IPS-18c (cell line): ENCODE data around the gene NHLRC1.
A peak's percentile ranks its signal among the peaks of the same experiment; 100 is the strongest.
"Not testable (repeated sequence)": the region's sequence is repeated elsewhere in the genome, so short reads cannot be mapped to it uniquely, and the experiment has no call there.

Experiments used
- H3K4me3 ChIP-seq: 2 replicates; pipeline ENCODE4 v1.7.0; 2013; ENCODE audit warnings: low read depth, mild to moderate bottlenecking, low read length, moderate library complexity; ENCODE audit not compliant: insufficient read depth
- H3K9me3 ChIP-seq: one replicate; pipeline ENCODE4 v1.6.1; 2013; ENCODE audit warnings: mild to moderate bottlenecking, low read length, moderate library complexity; ENCODE audit not compliant: control insufficient read depth, insufficient read depth

Gene NHLRC1

DNA sequence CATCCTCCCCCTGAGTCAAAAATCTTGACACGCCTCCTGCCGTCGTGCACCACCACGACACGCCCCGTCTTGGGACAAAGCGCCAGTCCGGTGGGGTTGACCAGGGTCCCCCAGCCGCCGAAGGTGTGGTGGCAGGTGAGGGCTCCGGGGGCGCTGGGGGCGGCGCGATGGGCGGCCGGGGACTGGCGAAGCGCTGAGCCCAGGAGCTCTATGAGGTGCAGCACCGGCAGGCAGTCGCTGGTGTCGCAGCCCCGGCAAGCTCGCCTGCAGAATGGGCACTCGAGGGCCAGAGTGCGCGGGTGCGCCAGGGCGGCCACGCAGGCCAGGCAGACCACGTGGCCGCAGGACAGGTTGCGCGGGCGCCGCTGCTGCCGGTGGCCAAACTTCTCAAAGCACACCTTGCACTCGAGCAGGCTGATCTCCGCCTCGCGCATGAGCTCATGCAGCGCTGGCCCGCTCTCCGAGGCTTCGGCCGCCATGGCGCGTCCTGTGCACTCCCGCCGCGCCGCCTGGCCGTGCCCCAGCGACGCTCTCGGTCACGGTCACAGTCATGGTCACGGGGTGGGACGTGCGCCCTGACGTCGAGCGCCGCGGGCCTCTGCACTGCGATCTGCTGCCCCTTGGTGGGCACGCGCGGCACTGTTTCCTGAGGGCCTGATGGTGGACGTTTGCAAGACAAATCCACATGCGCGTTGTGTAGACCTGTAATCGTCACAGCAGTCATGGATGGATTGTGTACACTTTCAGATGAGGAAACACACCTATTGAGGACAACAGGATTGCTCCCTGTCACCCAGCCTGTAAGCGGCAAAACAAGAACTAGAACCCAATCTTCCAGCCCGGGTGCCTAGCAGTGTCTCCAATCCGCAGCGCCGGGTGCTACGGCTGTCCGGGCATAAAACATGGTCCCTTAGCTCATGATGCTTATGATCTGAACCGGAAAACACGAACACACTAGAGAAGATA is at the start of gene NHLRC1:
NHLRC1 (minus strand) TSS at position 550 of the 966 bp plus-strand sequence; CDS start at position 479, 71 bp downstream.
- peak within 1 kb of the TSS; percentile 36; the same call in 1 of the 2 replicates for H3K4me3 ChIP-seq
- no peaks in the 10 kb centered on the region for H3K9me3 ChIP-seq

DNA sequence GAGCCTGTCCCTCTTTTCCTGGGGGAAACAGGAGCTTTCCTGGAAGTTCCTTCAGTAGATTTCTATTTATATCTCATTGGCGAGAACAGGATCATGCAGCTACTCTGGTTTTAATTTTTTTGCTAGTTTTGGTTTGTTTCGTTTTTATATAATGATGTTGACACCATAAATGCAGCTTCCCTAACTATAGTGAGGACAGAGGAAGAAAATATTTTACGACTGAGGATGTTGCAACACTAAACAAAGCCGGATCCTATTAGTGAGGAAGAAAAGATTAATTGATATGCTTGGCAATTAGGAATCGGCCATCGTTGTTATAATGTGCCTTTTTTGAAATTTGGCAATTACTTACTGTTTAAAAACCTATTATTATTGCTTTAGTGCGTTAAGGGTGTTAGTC is 49.4 kb upstream of the NHLRC1 start:
- Histone ChIP-seq H3K9me3 (peaks cover 2% of the 10 kb centered on the region), H3K4me3 (no peak overlapping the region)

DNA sequence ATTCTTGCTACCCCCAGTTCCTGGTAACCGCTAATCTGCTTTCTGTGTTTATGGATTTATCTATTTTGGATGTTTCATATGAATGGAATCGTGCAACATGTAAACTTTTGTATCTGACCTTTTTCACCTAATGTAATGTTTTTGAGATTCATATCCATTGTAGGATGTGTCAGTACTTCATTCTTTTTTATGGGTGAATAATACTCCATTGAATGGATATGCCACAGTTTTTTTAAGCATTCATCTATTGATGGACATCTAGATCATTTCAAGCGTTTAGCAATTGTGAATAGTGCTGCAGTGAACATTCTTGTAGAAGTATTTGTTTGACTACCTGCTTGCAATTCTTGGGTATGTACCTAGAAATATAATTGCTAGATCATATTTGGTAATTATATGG is 45.8 kb upstream of the NHLRC1 start:
- H3K4me3 ChIP-seq: no peak overlapping the region
- H3K9me3 ChIP-seq: peaks cover 2% of the 10 kb centered on the region

DNA sequence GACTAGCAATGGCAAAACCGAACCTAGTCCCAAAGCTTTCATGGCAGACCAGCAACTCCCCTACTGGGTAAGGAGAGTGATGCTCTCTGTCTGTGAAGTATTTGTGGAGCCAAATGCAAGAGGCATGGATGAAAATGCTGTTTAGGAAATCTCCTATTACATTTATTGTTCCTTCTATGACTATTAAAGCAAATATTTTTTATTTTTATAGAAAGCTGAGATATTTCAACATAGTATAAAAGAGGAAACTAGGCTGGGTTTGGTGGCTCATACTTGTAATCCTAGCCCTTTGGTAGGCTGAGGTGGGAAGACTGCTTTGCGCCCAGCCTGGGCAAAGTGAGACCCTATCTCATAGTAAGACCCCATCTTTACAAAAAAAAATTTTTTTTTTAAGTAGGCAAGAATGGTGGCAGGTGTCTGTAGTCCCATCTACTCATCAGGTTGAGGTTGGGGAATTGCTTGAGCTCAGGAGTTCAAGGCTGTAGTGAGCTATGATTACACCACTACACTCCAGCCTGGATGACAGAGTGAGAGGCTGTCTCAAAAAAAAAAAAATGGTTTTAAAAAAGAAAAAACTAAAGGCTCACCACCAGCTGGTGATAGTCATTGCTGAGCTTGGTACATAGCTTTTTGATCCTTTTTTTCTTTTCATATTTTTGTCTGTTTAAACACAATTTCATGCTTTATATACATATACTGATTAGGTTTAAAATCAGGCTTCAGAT is 44.0 kb upstream of the NHLRC1 start:
- no peak overlapping the region for H3K4me3 ChIP-seq
- H3K9me3 ChIP-seq: peaks cover 2% of the 10 kb centered on the region

DNA sequence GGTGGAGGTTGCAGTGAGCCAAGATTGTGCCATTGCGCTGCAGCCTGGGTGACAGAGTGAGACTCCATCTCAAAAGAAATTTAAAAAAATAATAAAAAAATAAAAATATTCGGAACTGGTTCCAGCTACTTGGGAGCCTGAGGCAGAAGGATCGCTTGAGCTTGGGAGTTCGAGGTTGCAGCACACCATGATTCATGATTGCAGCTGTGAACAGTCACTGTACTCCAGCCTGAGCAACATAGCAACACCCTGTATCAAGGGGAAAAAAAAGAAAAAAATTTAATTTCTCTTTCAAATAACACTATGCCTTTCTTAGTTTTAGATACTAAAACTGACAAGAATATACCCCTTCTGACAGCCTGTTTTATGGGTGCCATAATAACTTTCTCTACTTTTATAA is 43.3 kb upstream of the NHLRC1 start:
- H3K9me3 ChIP-seq: peaks cover 2% of the 10 kb centered on the region
- no peak overlapping the region for H3K4me3 ChIP-seq

DNA sequence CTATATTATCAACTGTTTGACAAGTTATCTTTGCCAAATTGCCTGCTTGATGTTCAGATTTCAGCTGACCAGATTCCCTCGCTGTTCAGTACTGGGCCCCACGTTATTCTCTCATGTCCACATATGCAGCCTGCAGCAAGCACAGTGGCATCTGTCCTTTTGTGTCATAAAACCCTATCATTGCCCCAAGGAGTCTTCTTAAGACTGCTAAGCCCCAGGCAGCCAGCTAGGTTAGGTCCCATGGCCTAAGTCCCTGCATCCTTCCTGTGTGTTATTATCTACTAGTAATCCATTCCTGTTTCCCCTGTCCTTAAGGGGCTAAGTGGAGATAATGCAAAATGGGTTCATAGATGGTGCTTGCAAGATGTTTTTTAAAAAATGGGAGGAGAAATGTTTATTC is 39.9 kb upstream of the NHLRC1 start:
- Histone ChIP-seq H3K4me3 (no peak overlapping the region), H3K9me3 (no peaks in the 10 kb centered on the region)

DNA sequence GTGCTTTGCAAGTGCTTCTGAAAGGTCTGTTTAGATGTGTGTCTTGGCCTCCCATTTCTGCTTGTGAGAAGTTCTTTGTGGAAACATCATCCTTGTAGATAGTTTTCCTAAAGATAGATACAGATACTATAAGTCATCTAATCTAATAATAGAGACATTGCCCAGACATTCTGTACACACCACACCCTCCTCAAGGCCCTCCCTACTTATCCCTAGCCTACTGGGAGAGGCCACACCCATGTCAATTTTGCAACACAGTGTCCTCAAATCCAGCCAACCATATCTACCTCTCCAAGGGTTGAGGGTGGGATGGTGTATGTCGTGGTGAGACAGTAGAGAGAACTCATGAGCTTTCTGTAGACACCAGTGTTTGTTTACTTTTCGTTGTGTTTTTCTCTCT is 39.0 kb upstream of the NHLRC1 start:
- H3K9me3 ChIP-seq: no peaks in the 10 kb centered on the region

DNA sequence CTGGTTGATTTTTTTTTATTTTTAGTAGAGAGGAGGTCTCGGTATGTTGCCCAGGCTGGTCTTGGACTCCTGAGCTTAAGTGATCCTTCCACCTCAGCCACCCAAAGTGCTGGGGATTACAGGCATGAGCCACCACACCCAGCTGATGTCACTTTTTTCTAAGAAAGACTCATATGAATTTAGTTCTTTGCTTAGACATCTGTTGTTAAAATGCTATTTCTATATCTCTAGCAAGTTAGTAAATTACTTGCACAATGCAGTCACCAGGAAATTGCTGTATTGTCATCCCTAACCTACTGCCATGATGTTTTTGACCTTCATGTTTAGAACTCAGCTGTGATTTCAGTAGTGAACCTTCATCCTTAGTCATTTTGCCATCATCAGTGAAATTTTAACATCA is 38.4 kb upstream of the NHLRC1 start:
- peaks cover under 1% of the 10 kb centered on the region for H3K9me3 ChIP-seq

More for the DNA sequence above, 39.0 kb upstream of the NHLRC1 start:
- no peak overlapping the region for H3K4me3 ChIP-seq

DNA sequence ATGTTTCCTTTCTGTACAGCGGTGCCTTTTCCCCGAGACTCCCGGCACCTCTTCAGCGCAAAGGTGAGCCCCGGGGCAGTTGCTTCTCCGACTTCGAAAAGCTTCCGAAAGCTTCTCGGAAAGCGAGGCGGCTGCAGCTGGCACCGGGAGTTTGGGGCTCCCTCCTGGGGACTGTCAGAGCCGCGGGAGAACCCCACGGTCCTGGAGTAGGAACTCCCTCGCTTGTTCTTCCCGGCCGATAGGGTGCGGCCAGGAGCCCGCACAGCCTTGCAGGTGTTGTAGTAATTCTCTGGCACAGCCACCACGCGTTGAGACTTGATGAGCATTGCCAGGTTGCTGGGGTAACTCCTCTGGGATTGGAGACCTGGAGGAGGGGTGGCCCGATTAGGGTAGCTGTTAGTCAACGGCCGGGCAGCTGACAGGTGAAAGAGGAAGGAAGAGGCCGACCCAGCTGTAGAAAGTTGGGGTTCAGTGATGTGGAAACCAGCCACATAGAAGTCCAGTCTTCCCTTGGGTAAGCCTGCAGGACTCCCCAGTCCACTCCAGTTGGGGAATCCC is 33.5 kb upstream of the NHLRC1 start:
- Histone ChIP-seq H3K4me3 (peak overlapping the region; percentile 72), H3K9me3 (peaks cover 5% of the 10 kb centered on the region)

More for the DNA sequence above, 38.4 kb upstream of the NHLRC1 start:
- no peak overlapping the region for H3K4me3 ChIP-seq

DNA sequence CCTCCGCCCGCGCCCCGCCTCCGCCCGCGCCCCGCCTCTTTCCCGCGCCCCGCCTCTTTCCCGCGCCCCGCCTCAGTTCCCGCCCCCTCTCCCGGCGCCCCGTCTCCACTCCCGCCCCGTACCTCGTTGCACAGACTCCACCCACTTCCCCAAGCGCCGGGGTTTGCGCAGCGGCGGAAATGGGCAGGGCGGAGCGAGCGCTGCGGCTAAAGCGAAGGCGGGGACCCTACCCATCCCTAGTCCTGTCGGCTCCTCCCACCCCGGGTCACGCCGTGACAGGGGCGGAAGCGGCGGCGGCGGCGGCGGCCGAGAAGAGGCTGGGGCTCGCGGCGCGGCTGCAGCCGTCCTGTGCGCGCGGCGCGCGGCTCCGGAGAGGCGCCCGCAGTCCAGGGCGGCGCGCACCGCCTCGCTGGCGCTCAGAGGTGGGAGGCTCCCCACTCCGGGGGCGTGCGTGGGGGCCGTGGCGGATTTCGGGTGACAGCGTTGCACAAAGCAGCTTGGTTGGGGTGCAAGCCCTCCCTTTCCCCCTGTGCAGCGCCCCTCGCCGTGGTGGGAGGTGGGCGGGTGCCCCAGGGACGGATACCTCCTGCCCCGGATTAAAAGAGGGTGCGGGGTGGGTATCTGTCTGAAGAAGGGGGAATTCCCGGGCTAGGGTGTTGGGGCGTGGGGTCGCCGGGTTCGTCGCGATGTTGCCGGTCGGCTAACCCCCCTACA is 32.8 kb upstream of the NHLRC1 start, which contains the start of gene KDM1B:
KDM1B (plus strand) TSS at position 273 of the 714 bp plus-strand sequence. CDS start 4,474 bp downstream, outside the sequence.
- H3K9me3 ChIP-seq: peaks cover 5% of the 10 kb centered on the region
- H3K4me3 ChIP-seq: peak within 1 kb of the TSS; percentile 87

DNA sequence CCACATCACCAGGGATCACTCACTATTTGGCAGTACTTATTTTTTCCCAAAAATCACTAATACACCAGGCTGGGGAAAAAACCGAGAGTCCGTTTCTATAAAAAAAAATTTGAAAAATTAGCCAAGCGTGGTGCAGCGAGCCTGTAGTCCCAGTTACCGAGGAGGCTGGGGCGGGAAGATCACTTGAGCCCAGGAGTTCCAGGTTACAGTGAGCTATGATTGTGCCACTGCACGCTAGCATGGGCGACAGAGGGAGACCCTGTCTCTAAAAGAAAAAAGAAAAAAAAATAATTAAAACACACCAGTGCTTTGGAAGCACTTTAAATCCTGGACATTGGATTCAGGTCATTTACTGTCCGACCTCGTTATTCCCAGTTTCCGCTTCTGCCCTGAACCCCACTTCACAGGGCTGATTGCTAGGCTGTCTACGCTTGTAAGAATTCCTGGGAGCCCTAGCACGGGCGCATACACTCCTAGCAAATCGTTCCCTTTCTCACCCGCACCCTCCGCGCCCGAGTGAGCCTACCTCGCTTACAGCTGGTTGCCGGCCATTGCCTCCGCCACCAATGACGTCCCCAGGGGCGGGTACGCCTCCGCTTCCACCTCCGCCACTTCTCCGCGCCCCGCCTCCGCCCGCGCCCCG is 32.2 kb upstream of the NHLRC1 start, which contains the start of gene TPMT:
TPMT (minus strand) TSS at position 571 of the 643 bp plus-strand sequence. CDS start 5,950 bp downstream, outside the sequence.
- H3K4me3 ChIP-seq: peak within 1 kb of the TSS; percentile 87
- H3K9me3 ChIP-seq: peaks cover 5% of the 10 kb centered on the region

DNA sequence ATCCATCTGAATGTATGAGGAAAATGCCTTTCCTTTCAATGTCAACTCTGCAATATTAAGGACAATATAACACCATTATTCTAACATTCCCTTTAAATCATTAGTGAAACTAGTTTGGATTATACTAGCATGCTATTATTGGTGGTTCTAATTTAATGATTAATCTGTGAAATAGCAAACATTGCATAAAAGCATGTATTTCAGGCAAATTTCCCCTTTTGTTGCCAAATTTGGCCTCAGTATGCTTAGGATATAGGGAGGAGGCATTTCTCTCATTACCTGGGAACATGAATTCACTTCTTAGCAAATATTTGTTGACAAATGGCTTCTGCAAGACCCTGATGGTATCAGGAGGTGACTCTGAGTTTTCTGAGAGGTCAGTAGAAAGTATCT is 30.8 kb upstream of the NHLRC1 start:
- H3K4me3 ChIP-seq: no peak overlapping the region
- H3K9me3 ChIP-seq: peaks cover 5% of the 10 kb centered on the region

DNA sequence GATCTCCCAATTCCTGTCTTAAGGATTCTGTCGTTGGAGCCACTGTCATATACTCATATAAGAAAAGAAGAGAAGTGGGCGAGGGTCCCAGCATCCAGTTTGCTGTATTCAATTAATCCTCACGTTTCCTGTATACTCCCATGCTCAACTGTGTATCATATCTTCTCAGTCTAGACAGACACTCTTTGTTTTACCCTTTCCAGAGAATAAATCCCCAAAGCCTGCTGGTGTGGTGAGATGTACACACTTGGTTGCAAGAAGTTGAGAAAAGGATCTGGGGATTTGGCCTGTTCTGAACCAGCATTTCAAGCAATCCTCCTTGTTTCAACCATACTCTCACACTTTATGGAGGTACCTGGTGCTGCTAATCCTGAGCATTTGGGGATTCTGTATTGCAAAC is 29.3 kb upstream of the NHLRC1 start:
- Histone ChIP-seq H3K4me3 (no peak overlapping the region), H3K9me3 (peaks cover 5% of the 10 kb centered on the region)

DNA sequence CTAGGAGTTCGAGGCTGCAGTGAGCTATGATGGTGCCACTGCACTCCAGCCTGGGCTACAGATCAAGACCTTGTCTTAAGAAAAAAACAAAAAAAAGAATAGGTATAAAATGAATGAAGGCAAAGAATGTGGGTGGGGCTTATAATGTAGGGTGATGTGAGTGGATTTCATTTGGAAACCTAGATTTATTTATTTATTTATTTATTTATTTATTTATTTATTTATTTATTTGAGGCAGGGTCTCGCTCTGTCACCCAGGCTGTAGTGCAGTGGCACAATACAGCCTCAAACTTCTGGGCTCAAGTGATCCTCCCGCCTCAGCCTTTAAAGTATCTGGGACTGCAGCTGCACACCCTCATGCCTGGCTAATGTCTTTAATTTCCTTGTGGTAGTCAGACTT is 28.9 kb upstream of the NHLRC1 start:
- not testable (repeated sequence) for H3K4me3 ChIP-seq, H3K9me3 ChIP-seq

DNA sequence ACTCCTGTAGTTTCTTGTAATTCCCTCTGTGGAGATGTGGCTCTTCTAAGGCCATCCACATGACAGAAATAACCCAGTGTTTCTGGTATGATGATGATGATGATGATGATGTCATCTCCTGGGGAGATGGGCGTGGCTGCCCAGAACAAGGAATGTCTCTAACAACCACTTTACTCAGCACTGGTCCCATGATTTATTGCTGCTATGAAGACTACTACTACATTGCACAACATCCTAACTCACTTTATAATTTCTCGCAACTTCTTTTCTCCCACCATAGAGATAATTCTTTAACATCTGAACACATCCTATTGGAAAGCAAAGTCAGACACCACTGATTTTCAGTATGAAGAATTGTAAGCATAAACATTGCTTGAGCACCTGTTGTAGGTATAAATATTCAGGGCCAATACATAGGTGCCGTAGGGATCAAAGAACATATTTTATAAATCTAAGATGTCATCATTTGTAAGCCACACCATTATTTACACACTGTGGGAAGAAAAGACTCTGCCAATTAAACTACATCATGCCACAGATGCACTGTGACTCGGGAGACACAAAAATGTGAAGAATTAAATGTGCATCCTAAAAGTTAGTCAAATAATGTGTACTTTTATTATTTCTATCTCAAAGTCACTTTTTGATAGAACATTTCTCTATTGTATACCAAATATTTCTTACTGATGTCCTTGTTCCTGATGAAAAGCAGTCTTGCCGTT is 26.0 kb upstream of the NHLRC1 start:
- Histone ChIP-seq H3K9me3 (no peaks in the 10 kb centered on the region), H3K4me3 (no peak overlapping the region)

DNA sequence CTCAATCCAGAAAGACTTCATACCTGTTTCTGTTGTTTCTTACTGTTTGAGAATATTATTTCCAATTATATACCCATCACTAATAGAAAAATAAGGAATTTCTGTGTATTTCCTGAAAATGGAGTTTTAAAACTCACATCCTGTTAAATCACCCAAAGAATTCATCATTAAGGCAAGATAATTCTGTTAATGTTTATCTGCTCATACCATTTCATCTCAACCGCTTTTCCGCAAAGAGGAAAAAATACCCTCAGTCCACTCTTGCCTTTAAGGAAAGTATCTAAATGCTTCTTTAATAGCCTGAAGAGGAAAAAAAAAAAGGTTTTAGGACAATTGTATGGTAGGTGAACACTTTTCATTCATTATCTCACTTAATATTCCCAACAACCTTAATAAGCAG is 25.1 kb upstream of the NHLRC1 start:
- Histone ChIP-seq H3K9me3 (no peaks in the 10 kb centered on the region), H3K4me3 (no peak overlapping the region)
